ENCODE measurements around the gene FCGR3A.
"Not testable (repeated sequence)": the region's sequence is repeated elsewhere in the genome, so short reads cannot be mapped to it uniquely, and the experiment has no call there.

Gene FCGR3A

DNA sequence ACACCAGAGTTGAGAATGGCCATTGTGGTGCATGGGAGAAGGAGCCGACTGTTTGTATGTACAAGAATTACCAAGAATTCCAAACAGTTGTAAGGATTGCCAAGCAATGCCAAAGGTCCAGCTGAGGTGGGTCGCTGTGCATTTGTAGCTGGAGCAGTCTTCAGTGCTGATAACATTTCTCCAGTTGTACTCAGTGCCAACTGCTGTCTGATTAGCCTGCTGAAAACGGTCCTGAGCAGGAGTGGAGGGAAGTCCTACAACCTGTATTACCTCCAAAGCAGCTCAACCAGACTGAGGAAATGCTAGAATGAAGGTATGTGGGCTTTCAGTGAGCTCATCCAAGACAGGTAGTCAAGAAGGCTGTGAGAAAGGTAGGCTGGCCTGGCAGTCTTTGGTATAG is 6.5 kb upstream of the FCGR3A start:
- DNase-seq: not testable (repeated sequence)

DNA sequence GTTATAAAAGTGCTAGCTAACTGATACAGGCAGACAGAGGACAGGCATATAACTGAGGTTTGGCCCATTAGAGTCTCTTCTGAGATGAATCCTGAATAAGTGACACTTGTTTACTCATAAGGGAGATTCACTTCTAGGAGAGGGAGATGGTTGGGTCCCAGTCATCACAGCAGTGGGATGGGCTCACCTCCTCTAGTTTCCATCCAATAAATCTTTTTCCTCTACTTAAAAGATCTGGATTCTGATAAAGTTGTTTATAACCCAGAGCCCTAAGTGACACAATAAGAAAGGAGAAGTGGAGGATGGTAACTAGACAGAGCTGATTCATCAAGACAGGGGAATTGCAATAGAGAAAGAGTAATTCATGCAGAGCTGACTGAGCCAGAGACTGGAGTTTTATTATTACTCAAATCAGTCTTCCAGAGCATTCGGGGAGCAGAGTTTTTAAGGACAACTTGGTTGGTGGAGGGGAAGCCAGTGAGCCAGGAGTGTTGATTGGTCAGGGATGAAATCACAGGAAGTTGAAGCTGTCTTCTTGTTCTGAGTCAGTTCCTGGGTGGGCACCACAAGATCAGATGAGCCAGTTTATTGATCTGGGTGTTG is 5.3 kb upstream of the FCGR3A start:
- peak; percentile 8 for DNase-seq

DNA sequence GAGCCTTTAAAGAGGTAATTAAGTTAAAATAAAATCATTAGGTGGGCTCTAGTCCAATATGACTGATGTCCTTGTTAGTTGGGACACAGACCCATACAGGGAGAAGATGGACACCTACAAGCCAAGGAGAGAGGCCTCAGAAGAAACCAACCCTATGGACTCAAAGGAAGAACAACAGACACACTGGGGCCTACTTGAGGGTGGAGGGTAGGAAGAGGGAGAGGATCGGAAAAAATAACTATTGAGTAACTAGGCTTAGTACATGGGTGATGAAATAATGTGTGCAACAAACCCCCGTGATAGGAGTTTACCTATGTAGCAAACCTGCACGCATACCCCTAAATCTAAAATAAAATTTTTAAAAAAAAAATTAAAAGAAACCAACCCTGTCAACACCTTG is 4.7 kb upstream of the FCGR3A start:
- DNase-seq: not testable (repeated sequence)

DNA sequence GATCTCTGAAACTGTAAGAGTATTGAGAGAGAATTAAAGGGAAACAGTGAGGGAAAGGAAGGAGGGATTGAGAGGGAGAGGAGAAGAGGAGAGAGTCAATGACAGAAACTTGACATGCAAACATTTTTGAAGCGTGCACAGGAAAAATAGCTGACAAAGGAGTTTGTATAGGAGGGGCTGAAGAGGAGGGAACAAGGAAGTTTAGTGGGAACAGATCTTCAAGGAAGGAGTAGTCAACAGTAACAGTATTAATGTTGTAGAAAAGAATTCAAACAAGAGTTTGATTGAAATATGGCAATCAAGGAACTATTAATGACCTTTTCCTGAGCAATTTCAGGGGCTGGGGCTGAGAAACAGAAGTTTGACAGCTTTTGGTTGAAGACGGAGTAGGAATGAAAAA is 4.0 kb upstream of the FCGR3A start:
- DNase-seq: not testable (repeated sequence)

DNA sequence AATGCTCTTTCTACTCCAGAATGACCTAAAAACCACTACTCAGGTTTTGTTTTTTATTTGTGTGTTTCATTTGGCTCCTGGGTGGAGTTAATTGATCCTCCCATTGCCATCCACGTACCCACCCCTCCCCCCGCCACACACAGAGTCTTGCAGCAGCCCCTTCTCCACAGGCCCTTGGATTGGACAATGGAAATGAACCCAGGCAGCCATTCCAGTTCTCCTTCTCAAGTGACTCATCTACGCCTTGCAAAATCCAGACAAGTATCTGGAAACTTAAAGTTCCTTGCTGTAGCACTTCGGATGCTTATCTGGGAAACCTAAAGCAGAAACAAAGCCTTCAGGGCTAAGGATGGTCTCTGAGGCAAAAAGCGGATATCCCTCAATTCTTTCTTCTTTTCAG is 1.3 kb upstream of the FCGR3A start:
- not testable (repeated sequence) for DNase-seq

DNA sequence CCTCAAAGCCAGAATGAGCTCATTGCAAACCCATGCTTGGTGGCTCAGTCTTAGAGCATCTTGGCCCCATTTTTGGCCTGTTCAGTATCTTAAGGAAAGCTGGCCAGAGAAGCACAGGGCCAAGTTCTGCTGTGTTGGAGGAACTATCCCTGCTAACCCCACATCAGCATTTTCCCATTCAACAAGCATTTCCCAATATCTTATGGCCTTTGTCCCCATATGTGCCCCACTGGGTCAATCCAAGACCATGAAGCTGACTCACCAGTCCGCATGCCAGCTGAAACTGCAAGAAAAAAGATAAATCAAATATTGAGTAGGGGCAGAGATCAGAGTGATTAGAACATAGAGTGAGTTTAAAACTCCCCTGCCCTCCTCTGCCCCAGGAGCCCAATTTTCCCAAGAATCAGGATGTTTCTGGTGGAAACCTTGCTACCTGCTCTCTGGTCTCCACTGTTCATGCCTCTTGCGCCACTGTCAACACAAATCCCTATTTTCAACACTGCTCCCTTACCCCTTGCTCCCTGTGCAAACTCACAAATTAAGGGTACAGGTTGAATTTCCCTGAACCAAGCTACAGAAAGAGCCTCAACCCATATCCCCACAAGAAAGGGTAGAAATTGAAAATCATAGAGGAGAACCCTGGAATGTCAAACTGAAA is 740 bp downstream of the FCGR3A start:
- DNase-seq: not testable (repeated sequence)

DNA sequence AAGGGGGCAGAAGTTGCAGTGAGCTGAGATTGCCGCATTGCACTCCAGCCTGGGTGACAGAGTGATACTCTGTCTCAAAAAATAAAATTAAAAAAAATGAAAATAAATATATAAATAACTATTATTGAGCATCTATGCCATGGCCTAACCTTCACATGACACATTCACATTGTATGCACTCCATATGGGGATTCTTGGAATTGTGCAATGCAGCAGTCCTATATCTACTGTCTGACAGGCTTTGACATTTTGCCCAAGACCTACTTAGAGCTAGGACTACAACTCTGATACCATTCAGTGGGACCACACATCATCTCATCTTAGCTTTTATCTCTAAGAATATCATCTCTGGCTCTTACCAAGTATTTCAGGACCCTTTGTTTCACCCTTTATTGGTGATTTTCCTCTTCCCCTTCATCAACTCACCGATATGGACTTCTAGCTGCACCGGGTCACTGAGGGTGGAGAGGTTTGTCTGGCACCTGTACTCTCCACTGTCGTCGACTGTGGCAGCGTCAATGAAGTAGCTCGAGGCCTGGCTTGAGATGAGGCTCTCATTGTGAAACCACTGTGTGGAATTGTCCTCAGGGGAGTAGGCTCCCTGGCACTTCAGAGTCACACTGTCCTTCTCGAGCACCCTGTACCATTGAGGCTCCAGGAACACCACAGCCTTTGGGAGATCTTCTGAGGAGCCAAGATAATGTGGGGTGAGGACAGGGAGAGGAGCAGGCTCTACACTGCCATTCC is 1.4 kb downstream of the FCGR3A start:
- not testable (repeated sequence) for DNase-seq

DNA sequence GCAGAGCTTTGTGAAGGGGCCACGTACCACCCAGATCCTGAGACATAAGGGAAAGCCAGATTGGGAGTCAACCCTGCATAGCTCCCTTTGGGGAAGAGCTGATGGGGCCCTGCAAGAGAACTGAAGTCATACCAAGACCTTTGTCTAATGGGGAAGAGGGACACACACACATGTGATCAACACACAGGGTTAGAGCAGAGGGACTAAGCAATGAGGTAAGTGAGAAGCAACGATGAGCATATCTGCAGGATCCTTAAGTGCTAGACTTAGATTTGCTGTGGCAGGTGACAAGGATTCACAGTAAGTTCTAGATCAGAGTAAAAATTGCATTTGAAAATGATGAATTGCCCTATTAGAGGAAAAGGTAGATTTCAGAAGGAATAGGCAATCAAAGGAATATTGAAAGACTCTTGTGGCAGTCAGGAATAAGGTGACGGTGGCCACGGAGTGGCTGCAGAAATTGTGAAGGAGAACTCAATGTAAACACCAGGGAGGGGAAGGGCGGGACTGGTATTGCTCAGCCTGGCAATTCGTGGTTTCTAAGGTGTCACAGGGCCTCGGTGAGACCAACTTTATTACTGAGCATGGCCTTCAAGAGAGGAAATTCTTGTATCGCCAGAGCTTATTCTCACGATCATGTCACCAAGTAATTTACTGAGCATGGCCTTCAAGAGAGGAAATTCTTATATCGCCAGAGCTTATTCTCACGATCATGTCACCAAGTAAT is 4.5 kb downstream of the FCGR3A start:
- not testable (repeated sequence) for DNase-seq

DNA sequence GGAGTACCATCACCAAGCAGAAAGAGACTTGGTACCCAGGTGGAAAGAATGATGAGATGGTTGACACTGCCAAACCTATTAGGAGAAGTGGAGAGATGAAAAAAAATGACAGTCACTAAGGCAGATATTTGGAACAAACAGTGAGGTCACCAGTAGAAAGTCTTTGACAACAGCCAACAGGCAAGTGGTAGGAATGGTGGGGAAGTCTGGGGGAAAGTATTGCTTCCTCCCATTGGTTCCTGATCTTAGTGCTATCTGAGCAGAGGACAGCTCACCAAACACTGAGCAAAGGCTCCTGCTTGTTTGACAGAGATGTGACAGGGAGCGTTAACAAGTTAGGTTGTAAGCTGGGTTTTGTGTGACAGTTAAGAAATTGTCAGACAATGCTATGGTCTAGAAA is 6.5 kb downstream of the FCGR3A start:
- not testable (repeated sequence) for DNase-seq

DNA sequence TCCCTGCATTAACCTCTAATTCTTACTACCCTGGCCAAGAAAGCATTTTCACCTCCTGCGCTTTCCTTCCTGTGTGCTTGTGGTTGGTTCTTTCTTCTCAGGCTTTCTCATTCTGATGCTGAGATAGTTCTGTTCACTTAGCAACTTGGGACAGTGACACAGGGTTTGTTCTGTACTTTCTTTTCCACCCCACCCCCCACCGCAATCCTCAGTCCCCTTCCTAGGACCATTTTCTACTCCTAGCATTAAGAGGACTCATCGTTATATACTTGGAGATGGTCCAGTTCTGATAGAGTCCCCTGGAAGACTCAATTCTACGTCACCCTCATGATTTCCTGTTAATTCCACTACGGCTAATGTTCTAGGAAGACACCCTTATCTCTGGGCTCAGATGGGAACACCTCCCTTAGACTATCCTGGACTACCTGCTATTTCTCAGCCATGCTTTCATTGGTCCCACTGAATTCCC is 7.5 kb downstream of the FCGR3A start:
- not testable (repeated sequence) for DNase-seq

DNA sequence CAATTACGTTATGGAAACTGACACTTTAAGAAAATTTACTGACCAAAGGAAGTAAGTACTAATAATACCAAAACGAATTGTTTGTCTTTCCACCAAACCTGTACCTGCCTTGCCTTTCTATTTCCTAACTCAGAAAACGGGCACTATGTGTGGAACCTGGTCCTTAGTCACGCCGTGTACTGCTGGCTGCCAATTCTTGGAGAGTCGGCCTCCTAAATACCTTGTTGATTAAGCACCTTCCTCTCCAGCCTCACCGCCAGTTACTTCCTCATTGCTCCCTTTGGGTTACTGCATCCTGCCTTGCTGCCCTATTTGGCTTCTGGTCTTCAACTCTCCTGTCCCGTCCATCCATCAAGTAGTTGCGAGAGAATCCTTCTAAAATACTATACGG is 9.1 kb downstream of the FCGR3A start:
- DNase-seq: not testable (repeated sequence)

DNA sequence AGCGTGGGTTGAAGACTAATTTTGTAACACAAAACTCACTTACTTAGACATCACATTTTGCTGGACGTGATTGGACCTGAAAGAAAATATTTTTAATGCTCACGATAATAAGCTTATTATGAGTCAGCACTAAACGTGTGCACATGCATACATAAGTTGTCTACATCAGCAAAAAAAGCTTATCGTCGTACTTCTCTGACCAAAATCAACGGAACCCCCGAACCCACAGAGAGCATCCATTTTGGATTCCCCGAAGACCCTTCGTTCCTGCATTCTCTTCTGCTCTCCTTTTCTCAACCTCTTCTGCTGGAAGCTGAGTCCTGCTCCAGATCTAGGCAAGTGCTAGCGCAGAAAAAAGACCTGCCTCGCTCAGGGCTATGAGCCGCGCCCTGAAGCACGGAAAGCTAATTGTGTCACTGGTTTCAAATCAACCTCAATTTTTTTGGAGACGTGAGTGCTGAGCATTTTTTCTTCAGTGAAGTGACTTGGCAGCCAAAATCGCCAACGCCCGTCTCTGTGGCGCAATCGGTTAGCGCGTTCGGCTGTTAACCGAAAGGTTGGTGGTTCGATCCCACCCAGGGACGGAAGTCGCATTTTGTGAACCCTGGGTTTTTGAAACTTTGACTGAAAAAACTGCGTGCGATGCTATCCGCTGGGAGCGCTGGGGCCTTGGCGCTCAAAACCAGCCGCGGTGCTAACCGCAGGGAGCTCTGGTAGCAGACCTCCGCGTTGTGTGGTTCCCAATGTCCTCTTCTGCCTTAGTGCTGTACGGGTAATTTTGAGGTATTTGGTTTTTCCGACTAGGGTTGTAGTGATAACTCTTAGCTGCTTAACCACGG is 9.7 kb downstream of the FCGR3A start:
- peak; percentile 77 for DNase-seq

DNA sequence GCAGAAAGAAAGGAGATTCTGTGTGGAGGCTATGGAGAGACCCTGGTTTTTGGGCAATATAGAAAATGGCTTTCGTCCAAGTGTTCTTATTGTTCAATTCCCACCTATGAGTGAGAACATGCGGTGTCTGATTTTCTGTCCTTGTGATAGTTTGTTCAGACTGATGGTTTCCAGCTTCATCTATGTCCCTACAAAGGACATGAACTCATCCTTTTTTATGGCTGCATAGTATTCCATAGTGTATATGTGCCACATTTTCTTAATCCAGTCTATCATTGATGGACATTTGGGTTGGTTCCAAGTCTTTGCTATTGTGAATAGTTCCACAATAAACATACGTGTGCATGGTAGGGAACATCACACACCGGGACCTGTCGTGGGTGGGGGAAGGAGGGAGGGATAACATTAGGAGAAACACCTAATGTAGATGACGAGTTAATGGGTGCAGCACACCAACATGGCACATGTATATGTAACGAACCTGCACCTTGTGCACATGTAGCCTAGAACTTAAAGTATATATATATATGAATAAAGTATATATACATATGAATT is 10.6 kb downstream of the FCGR3A start:
- not testable (repeated sequence) for DNase-seq

DNA sequence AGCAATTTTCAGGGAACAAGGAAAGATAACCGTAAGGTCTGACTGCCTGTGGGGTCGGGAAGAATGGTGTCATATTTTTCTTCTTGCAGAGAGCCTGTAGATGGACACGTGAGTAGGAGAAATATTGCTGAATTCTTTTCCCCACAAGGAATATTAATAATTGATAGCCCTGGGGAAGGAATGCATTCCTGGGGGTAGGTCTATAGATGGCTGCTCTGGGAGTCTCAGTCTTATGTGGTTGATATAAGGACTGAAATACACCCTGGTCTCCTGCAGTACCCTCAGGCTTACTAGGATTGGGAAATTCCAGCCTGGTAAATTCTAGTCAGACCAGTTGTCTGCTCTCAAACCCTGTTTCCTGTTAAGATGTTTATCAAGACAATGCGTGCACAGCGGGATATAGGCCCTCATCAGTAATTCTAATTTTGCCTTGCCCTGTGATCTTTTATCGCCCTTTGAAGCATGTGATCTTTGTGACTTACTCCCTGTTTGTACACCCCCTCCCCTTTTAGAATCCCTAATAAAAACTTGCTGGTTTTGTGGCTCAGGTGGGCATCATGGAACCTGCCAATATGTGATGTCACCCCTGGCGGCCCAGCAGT is 12.4 kb downstream of the FCGR3A start:
- DNase-seq: not testable (repeated sequence)

DNA sequence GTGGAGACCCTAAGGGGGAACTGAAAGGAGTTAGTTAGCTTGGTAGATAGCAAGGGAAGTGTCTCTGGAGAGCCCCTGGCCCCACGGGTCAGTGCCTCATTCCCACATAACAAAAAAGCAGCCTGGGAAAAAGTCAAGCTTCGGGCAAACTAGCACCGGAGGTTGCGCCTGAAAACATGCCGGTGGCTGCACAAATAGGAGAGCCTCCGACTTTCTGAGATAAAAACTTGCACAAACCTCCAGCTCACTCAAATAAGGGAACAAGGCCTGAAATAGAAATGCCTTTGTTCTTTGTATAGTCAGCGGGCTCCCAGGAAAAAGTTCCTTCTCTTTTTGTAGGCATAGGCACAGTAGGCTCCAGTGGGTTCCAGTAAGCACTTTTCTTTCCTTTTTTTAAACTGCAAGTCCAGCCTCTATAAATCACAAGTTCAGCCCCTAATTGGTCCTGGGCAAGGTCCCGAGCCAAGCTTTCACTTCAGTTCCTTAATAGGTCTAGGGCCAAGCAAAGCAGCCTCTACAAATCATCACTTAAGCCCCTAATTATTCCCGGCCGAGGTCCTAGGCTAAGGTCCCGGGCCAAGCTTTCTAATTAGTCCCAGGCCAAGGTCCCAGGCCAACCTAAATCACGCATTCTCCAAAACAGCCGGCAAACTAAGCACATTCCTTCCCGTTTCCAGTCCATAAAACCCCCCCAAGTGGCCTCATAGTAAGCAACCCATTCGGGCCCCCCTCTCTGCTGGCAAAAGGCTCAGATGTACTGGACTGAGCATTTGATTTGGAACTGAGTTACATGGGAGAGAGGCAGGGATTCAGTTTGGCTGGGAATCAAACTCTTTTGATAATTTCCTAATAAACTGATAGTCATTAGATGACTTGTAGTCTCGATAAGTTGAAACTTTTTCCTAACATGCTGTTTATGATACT is 16.7 kb downstream of the FCGR3A start:
- not testable (repeated sequence) for DNase-seq

DNA sequence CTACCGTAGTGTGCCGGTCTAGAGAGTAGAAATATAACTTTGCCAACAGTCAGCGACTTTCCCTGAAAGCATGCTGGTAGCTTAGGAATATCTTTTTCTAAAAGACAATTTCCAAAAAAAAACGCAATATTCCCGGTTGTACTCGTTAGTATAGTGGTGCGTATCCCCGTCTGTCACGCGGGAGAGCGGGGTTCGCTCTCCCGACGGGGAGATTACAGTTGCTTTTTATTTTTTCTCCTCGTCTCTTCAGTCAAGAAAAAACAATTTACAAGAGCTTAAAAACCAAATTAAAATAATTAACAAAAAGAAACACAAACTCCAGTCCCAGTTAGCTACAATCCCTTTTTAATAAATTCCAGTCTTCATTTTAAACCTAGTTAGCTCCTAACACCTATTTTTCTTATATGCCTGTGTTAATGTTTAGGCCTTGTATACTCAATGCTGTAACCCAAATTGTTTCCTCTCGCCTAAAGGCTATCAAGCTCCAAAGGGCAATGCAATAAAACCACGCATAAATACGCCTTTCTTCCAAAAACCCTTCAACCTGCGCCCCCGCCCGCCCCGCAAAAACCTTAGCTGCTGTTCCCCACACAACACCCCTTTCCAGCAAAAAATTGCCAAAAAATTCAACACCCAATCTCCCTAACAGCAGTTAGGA is 17.5 kb downstream of the FCGR3A start:
- DNase-seq: no peak

DNA sequence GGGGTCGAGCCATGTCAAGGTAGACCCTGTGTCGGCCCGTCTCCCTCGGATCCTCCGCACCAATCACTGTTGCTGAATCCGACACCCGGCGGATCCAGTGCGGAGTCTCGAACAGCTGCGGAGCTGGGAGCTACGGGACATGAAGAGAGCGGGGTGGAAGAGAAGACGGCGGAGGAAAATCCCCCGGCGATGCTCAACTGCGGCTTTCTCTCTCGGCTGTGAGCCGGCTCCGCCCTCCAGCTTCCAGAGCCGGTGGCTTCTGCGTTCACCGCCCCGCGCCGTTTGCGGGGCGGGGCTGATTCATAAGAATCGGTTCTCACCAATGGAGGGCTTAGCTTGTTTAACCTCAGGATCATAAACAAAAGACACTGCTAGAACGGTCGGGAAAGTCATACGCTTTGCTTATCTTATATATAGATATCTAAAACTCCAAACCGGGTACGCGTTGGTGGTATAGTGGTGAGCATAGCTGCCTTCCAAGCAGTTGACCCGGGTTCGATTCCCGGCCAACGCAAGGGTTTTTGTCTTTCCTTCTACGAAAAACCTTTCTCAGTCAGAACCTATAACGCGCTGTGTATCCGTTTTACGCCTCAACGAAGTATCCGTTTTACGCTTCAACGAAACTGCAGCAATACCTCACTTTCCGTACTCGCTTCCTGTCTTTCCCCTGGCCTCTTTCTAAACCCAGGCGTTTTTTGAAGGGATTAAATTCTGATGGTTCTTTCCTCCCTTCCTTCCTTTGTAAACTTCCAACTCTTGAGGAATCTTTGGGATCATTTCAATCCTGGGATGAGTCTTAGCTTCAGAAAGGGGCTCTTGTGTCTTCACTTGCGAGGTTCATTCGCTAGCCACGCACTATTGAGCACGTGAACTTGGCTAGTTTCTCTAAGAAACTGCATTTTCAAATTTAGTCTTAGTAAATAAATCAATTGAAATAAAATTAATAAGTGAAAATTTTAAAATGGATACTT is 18.7 kb downstream of the FCGR3A start:
- DNase-seq: peak; percentile 92

DNA sequence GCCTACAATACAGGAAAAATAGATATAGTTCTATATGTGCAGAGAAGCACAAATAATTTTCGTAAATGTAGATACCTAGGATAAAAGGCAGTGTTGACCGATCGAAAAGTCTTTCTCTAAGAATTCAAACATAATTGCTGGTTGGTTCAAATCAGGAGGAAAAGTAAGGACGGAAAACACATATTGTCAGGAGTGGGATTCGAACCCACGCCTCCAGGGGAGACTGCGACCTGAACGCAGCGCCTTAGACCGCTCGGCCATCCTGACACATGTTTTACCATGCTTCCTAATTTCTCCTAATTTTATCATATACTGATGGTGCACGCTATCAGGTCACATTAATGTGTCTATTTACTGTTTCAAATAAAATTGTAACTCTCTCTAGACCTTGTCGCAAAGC is 19.5 kb downstream of the FCGR3A start:
- peak; percentile 45 for DNase-seq

Data from GF-D8 (cell line).